Left kidney (tissue), 2 donors: Measurements from ENCODE around the gene B4GALNT2. TPM values are rescaled to one million over a fixed set of nuclear protein-coding genes. Genes with fewer than 3 reads are reported as not detected.
A peak's percentile ranks its signal among the peaks of the same experiment; 100 is the strongest.
"Not testable (repeated sequence)": the region's sequence is repeated elsewhere in the genome, so short reads cannot be mapped to it uniquely, and the experiment has no call there.

ENCODE experiments used
- DNase-seq: peaks from one replicate; pipeline ENCODE4 v3.0.0-alpha.2; 2013
- polyA plus RNA-seq: library from polyadenylated mRNA; unstranded; fragments of 120-200 nt; gene quantifications from one replicate; pipeline ENCODE4 v1.2.1, GENCODE V29; 2013; ENCODE audit not compliant: insufficient read length

B4GALNT2 gene
- polyA plus RNA-seq, 1 donor: 0.73 TPM

- DNase-seq: no peak
Measured at GRCh38 chr17:49120166-49120565, 12.4 kb upstream of the B4GALNT2 start.

DNA sequence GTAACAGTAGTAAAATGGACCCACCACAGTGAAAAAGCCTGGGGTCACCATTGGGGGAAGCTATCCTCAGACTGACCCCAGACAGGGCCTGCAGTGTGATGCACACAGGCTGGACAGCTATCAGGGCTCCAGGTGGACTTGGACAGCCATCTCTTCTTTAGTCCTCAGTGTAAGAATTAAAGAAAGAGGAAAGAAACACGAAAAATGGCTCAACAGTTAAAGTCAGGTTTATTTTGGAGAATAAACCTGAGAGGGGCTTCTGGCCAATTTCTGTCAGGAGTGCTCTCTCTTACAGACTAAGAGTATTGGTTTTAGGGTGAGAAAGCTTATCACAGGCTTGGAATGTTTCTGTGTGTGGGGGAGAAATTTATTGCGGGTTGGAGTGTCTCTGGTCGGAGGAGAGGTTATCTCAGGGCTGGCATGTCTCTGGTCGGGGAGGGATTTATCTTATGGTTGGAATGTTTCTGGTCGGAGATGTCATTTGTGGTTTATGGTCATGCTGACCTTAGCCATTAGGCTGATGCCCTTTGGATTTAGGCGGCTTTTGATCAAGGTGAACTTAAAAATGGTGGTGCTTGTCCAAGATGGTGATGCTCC lies 10.8 kb upstream of the B4GALNT2 start:
- no peak for DNase-seq

- DNase-seq: no peak
Measured at GRCh38 chr17:49122566-49122965, 10.0 kb upstream of the B4GALNT2 start.

DNA sequence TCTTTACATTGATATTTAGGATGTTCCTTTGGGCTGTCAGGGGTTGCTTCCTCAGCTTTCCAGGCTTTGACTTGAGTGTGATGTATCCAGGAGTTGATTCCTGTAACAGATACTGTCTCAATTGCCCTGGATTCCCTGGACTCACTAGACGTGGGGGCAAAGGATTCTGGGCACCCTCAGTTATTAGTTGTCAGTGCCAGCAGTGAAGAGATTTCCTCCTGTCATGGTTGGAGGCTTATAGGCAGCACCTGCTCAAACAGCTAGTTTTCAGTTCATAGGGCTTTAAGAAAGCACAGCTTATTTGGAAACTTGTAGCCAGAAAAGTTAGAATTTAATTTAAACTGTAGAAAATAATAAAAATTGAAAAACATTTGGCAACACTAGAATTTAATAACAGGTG lies 9.5 kb upstream of the B4GALNT2 start:
- DNase-seq: no peak

DNA sequence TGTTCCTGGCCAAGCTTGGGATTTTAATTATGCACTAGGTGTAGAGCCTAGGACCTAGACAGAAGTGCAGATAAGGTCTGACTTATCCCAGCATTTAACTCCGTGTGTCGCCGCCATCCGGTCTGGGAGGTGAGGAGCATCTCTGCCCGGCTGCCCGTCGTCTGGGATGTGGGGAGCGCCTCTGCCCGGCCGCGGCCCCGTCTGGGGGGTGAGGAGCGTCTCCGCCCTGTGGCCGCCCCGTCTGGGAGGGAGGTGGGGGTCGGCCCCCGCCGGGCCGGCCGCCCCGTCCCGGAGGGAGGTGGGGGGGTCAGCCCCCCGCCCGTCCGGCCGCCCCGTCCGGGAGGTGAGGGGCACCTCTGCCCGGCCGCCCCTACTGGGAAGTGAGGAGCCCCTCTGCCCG lies 7.1 kb upstream of the B4GALNT2 start:
- no peak for DNase-seq

- DNase-seq: not testable (repeated sequence)
Measured at GRCh38 chr17:49126183-49126859, 6.2 kb upstream of the B4GALNT2 start.

DNA sequence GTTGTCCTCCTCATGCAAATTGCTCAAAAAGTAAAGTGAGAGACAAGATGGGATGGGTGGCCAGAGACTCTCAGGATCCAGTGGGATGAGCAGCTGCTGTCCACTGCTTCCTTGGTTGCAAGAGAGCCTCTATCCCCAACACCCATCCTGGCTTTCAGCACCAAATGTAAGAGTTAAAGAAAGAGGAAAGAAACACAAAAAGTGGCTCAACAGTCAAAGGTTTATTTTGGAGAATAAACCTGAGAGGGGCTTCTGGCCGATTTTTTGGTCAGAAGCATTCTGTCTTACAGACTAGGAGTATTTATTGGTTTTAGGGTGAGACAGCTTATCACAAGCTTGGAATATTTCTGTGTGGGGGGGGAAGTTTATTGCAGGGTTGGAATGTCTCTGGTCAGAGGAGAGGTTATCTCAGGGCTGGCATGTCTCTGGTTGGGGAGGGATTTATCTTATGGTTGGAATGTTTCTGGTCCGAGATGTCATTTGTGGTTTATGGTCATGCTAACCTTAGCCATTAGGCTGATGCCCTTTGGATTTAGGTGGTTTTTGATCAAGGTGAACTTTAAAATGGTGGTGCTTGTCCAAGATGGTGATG lies 3.1 kb upstream of the B4GALNT2 start:
- not testable (repeated sequence) for DNase-seq

DNA sequence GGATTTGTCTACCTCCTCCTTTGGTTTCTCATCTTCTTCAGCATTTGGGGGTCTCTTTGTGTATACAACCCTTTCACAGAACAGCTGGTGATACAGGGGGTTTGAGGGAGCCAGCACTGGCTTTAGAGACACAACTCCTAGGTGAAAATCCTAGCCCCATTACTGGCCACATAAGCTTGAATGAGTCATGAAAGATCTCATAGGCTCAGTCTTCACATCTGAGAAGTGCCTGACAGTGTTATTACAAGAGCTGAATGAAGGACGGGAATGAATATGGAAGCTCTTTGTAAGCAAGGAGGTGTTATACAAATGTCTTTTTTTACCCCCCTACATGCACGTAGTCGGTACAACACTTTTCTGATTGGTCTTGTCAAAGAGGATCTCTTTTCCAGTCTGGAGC lies 1.7 kb upstream of the B4GALNT2 start:
- DNase-seq: no peak

DNA sequence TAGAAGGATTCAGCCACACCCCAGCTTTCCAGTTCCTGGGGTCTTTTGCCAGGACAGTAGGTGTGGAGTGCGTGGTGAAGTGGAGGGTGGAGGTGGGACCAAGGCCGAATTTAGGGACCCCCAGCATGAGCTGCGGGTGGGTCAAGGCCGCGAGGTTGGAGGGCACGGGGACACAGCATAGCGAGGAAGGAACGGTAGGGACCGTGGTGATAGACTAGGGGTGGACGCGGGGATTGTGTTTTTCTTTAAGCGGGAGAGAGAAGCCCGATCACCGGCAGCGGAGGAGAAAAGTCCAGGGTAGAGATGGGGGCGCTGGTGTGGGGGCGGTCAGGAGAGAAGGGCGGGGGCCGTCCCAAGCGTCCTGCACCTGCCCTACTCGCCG lies 261 bp upstream of the B4GALNT2 start:
- no peak for DNase-seq

DNA sequence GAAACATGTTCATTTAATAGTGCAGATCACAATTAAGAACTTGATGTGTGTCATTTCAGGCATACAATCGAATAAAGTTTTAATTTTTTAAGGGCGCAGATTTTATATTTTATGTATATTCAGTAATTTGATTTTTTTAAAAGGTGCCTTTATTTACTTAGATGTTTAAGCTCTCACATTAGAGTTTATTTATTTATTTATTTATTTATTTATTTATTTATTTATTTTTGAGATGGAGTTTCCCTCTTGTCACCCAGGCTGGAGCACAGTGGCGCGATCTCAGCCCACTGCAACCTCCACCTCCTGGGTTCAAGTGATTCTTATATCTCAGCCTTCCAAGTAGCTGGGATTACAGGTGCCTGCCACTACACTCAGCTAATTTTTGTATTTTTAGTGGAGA lies 3.8 kb downstream of the B4GALNT2 start:
- no peak for DNase-seq

DNA sequence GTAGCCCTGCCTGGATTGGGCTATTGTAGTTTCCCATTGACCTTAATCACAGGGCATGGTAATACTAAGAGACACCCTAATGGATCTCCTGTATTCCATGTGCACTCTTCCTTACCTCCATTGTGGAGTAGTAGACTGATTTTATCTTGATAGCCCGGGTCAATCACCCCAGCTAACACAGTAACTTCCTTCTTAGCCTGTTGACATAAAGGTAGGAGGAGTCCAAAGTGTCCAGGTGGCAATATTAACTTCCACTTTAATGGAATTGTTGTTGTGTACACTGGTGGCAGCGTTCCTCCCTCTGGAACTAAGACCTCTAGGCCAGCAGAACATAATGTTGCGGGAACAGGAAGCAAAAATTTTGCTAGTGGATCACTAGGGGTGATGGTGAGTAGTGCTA lies 13.1 kb downstream of the B4GALNT2 start:
- DNase-seq: not testable (repeated sequence)

DNA sequence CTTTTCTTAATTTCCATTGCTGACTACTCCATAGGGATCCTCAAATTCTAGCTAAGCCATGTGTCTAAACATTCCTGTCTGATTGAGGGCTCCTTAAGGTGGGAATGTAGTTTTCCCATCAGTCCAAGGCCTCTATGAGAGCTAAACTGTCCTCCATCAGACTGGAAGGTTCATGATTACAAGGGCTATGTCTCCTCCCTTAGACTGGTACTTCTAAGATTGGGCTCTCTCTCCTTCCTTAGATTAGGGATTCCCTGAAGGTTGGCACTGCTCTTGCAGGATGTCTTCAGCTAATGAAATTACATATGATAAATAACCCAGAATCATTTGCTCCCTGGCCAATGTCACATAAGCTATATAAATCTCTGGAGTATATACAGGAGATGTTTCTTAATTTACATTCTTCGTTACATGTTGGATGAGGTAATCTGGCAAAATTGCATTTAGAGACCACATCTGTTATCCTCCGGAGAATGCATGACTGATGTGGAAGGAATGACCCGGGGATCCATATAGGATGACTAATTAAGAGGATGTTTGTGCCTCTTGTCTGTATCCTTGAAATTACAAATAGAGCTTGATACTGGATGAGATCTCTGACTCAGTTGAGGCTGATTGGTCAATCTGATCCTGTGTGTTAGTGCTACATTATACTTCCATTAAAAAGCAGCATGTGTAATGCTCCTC lies 14.2 kb downstream of the B4GALNT2 start:
- no peak for DNase-seq

GRCh38 chr17:49148171-49148570 lies 15.6 kb downstream of the B4GALNT2 start:
- DNase-seq: no peak

DNA sequence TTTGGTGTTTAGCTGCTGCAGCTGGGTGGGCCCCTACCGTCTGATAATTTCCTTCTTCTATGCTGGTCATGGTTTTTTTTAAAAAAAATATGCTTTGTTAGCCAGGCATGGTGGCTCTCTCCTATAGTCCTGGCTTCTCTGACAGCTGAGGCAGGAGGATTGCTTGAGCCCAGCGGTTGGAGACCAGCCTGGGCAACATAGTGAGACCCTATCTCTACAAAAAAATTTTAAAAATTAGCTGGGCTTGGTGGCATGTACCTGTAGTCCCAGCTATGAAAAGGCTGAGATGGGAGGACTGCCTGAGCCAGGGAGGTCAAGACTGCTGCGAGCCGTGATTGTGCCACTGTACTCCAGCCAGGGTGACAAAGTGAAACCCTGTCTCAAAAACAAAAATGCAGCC lies 19.4 kb downstream of the B4GALNT2 start:
- no peak for DNase-seq

DNA sequence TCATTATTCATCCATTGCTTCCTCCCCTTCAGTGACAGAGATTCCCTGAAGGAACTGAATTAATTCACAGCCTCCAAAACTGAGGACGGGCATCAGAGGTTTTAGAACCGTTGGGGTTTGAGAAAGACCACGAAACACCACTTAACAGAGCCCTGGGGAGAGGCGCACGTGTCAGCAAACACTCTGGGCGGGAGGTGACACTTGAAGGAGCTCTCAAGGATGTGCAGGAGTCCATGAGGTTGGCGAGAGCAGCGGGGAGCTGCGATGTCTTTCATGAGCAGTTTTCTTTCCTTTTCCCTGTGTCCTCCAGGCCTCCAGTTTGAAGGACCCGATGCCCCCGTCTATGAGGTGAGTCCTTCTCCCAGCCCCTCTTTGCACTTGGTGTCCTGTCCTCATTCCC lies 23.7 kb downstream of the B4GALNT2 start:
- DNase-seq: no peak

GRCh38 chr17:49157784-49158183 lies 25.2 kb downstream of the B4GALNT2 start:
- no peak for DNase-seq

DNA sequence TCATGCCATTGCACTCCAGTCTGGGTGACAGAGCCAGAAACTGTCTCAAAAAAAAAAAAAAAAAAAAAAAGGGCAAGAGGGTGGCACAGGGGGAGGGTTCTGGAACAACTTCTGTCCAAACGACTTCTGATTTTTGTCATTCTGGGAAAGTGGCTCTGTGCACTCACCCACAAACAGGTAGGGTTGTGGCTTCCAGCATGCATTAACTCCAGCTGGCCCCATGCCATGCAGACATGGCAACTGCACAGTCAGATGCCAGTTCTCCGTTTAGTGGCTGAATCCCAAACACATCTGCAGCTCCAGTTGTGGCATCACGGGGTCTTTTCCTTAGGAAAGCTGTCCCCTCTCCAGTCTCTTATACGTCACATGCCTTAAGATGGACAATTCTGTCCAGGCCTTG lies 30.3 kb downstream of the B4GALNT2 start:
- no peak for DNase-seq

GRCh38 chr17:49165143-49165542 lies 32.6 kb downstream of the B4GALNT2 start:
- DNase-seq: no peak

GRCh38 chr17:49168706-49169105 lies 36.1 kb downstream of the B4GALNT2 start:
- DNase-seq: no peak

- no peak for DNase-seq
Measured at GRCh38 chr17:49170216-49170615, 37.6 kb downstream of the B4GALNT2 start.

DNA sequence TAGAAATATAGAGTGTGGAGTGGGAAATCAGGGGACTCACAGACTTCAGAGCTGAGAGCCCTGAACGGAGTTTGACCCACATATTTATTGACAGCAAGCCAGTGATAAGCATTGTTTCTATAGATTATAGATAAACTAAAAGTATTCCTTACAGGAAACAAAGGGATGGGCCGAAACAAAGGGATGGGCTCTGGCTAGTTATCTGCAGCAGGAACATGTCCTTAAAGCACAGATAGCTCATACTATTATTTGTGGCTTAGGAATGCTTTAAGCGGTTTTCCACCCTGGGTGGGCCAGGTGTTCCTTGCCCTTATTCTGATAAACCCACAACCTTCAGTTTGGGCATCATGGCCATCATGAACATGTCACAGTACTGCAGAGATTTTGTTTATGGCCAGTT lies 38.1 kb downstream of the B4GALNT2 start:
- not testable (repeated sequence) for DNase-seq

DNA sequence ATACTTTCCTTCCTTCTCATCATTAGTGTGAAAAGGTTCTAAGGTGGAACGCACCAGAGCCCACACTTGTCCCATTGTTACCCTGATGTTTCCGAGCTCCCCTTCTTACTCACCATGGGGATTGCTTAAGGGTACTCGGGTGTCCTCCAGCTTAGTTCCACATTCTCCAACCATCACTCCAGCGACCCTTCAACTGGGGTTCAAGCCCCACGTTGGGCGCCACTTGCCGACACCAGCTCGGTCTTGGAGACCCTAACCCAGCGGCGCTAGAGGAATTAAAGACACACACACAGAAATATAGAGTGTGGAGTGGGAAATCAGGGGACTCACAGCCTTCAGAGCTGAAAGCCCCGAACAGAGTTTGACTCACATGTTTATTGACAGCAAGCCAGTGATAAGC lies 43.4 kb downstream of the B4GALNT2 start:
- not testable (repeated sequence) for DNase-seq

GRCh38 chr17:49180303-49180702 lies 47.7 kb downstream of the B4GALNT2 start:
- DNase-seq: peak; percentile 26
